Fibroblast of lung (primary cell): Measurements from ENCODE around the gene MXRA8.

ENCODE experiments used
- CTCF ChIP-seq, 2 donors: IDR thresholded peaks in 1 of 2; conservative IDR thresholded peaks in 1 of 2; 1 replicate in 1 of 2; 2 replicates in 1 of 2; pipeline ENCODE4 v1.5.1; 2011 to 2012; ENCODE audit warnings: low read length in 2 of 2, control low read depth in 1 of 2, inconsistent platforms in 1 of 2, low read depth in 1 of 2, mild to moderate bottlenecking in 1 of 2
- EZH2 ChIP-seq: IDR thresholded peaks from 2 replicates; pipeline ENCODE4 v1.5.1; 2012; ENCODE audit warnings: low read length, control low read depth, mild to moderate bottlenecking; ENCODE audit errors: missing control alignments

DNA sequence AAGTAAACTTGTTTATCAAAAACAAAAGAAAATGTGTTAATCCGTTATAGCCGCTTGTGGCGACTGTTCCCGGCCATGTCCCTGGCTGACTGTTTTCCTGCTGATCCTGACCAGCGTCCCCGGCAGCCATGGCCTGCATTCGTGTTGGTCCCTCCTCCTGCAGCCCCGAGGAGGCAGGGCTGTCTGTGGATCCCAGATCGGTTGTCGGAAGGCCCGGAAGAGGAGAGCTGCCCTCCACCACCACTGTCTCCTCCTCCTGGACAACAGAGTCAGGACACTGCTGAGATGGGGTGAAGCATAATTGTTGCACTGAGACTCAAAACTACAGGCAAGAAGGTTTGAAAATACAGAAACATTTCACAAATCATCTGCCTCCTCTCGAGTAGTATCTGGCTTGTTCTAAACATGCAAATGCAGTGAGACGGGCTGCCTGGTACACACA lies 3.6 kb upstream of the MXRA8 start:
- TF ChIP-seq CTCF (conservative IDR thresholded peaks at IDR 0.05 in 1 of 2, IDR thresholded peaks at IDR 0.05 in 1 of 2; ENCODE audit: low read depth in 1 of 2, low read length in 2 of 2) (peak; percentile 31 to 35), EZH2 (no peak)
